Glomerular visceral epithelial cell (primary cell): Measurements from ENCODE around the gene HSPB1.
A peak's percentile ranks its signal among the peaks of the same experiment; 100 is the strongest.
"Not testable (repeated sequence)": the region's sequence is repeated elsewhere in the genome, so short reads cannot be mapped to it uniquely, and the experiment has no call there.

ENCODE experiments used
- DNase-seq: peaks from one replicate; pipeline ENCODE4 v3.0.0-alpha.2; 2016; ENCODE audit errors: extremely low spot score

Gene HSPB1

DNA sequence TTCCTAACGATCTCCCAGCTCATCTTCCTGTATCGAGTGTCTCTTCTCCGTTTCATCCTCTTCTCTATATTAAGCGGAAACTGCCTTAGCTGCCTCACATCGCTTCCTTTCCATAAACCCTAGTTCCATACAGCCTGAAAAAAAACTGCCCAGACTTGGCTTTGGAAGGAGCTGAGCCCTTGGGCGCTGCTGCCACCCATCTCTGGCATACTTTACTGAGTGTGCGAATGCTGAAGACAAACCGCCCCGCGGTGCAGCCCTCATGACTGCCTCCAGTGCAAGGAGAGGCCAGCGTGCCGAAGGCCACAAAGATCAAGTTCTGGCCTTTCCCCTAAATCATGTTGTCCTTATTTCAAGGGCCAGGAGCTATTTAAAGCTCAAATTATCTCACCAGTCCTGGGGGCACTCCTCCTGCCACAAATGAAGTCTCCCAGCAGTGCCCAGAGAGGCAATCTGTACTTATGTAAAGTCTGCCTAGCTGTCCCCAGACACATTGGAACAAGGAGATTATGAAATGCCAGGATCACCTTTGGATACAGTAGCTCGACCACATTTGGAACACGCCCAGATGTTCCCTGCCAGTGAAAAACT lies 31.1 kb downstream of the HSPB1 start:
- DNase-seq: no peak

DNA sequence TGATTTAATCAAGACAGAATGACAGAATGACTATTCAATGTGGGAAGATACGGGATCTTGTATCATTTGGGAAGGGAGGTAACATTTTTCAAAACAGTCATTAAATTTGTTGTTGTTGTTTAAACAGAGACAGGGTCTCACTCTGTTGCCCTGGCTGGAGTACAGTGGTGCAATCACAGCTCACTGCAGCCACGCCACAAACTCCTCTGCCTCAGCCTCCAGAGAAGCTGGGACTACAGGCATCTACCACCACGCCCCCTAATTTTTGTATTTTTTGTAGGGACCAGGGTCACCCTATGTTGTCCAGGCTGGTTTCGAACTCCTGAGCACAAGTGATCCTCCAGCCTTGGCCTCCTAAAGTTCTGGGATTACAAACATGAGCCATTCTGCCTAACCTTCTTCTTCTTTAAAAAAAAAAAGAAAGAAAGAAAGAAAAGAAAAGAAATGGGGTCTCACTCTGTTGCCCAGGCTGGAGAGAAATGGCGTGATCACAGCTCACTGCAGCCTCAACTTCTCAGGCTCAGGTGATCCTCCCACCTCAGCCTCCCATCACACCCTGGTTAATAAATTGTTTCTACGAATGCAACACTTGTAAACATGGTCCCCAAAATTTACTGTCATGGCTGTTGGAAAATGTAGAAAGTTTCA lies 32.0 kb downstream of the HSPB1 start:
- DNase-seq: no peak

DNA sequence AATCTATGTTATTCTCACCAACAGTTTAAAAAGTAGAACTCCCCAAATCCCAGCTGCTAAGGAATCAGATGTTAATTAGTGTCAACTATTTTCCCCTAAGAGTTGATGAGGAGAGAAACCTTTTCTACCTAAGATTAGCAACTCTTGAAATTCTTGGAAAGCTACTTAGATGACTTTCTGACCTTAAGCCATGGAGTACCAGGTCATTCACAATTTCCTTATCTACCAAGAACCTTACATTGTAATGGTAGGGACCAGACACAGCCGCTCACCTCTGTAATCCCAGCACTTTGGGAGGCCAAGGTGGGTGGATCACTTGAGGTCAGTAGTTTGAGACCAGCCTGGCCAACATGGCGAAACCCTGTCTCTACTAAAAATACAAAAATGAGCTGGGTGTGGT lies 32.9 kb downstream of the HSPB1 start:
- not testable (repeated sequence) for DNase-seq

DNA sequence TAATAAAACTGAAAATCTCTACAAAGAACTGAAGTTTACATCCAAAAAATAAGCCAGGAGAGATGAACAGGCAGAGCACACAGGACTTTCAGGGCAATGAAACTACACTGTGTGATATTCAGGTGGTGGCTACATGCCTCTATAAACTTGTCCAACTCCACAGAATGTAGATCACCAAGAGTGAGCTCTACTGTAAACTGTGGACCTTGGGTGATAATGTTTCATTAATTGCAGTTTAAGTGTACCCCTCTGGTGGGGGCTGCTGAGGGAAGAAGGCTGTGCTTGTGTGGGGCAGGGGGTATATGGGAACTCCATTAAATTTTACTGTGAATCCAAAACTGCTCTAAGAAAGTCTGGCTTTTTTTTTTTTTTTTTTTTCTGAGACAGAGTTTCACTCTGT lies 33.6 kb downstream of the HSPB1 start:
- no peak for DNase-seq

- no peak for DNase-seq
Observed at GRCh38 chr7:76337147-76337546, 34.7 kb downstream of the HSPB1 start.

GRCh38 chr7:76338298-76339084 lies 36.0 kb downstream of the HSPB1 start:
- DNase-seq: peak; percentile 49

GRCh38 chr7:76340617-76341131 lies 38.2 kb downstream of the HSPB1 start:
- no peak for DNase-seq

DNA sequence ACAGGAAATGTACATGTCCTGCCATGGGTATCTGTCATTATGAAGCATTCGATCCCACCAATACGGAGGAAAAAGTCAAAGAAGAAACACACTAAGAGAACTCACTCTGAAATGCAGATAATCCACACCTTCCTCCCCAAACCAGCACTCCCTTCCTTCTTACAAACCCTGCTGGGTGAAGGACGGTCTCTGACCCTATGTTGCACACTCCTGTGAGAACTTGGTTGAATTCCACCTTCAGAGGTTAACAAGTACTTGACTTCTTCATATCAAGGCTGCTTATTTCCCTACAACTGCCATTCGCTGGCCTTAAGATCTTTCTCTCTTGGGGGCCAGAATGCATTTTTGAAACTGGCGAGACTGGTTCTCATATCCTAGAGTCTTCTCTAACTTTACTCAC lies 39.7 kb downstream of the HSPB1 start:
- no peak for DNase-seq

DNA sequence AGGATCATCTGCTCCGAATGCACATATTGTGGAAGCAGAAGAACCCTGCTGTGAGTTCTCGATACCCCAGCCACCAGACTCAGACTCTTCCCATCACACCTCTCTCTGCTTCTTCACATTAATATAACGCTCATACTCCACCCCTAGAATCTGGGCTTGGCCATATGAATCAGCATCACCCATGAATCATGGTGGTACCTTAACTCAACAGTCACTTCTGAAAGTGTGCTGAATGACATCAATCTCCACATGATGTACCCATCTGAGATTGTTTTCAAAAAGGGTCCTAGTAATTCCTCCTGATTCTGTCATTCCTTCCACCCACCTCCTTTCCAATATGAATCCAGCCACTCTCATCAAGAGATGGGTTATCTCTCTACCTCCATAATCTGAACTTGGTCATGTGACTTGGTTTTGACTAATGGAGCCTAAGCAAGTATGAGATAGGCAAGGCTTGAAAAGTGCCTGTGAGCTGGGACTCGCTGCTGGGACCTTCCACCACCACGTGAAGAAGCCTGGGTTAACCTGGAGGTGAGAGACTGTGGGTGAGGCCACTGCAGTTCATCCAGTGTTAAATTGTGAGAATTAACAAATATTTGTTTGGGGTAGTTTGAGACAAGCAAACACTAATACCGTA lies 40.9 kb downstream of the HSPB1 start:
- no peak for DNase-seq

- no peak for DNase-seq
Observed at GRCh38 chr7:76343931-76344321, 41.5 kb downstream of the HSPB1 start.

DNA sequence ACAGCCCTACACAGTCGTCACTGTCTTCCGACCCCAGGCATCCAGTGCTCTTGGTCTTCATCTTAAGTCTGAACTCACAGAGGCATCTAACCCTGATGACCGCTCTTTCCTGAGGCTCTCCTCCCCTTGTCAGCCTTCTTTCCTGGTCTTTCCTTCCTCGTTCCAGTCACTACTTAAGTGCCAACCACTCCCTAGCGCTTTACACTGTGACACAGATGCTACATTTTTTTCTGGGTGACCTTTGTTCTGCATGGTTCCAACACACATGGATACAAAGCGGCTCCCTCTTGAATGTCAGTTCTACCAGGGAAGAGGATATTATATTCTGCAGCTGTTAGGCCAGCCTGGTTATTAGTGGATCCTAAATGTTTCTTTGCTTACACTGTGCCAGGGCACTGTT lies 43.6 kb downstream of the HSPB1 start:
- DNase-seq: no peak

- DNase-seq: no peak
Observed at GRCh38 chr7:76346778-76347177, 44.3 kb downstream of the HSPB1 start.

- DNase-seq: no peak
Observed at GRCh38 chr7:76347710-76348109, 45.2 kb downstream of the HSPB1 start.

DNA sequence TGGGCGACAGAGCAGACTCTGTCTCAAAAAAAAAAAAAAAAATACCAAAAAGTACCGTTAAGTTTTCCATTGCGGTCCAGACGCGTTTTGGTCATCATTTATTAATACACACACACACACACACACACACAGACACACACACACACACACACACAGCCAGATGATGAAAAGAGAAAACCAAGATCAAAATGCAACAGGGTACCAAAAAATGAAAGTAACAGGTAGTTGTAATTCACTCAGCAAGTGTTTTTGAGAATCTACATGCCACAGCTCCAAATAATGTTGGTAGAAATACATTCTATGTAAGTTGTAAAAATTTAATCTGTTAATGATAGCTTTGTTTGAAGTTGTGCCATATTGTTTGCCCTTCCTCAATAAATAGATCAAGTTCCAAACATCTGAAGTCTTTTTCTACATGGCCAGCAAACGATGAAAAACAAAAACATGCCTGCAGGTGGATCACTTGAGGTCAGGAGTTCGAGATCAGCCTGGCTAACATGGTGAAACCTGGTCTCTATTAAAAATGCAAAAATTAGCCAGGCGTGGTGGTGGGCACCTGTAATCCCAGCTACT lies 46.9 kb downstream of the HSPB1 start:
- no peak for DNase-seq

GRCh38 chr7:76351372-76351771 lies 48.9 kb downstream of the HSPB1 start:
- no peak for DNase-seq

DNA sequence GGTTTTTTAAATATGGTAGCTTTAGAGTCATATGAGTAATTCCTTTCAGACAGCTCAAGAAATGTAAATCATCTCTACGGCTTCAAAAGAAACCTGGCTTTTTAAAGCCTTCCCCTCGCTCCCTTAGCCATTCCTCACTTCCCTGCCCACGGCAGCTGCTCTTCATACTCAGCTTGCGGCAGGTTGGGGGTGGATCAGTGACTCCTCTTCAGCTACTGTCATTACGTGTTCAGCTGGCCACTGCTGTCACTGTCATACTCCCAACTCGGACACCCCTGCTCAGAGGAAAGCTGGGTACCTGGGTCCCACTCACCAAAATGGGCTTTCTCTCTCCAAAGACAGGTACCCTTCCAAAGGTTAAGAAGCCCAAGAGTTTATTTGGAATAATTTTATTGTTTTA lies 49.7 kb downstream of the HSPB1 start:
- no peak for DNase-seq

GRCh38 chr7:76353744-76354143 lies 51.3 kb downstream of the HSPB1 start:
- DNase-seq: no peak
